Measurements from ENCODE around the gene LRIG3.

- TF ChIP-seq ZFP3 (CRISPR knock-in tag; IDR thresholded peaks at IDR 0.05) (no peak), RARB (CRISPR knock-in tag; IDR thresholded peaks at IDR 0.05) (no peak), TSHZ2 (CRISPR knock-in tag; IDR thresholded peaks at IDR 0.05) (no peak), ZFP30 (CRISPR knock-in tag; IDR thresholded peaks at IDR 0.05) (no peak), ZNF70 (CRISPR knock-in tag; IDR thresholded peaks at IDR 0.05) (no peak)
Observed at GRCh38 chr12:58906917-58907316, 13.4 kb downstream of the LRIG3 start.

Measured in SK-N-SH treated with all-trans-retinoic acid at 6 μM for 48 hours (cell line).